Right lung (tissue), 5 donors: ENCODE results near the gene NPHP1. TPM values are rescaled to one million over a fixed set of nuclear protein-coding genes. Genes with fewer than 3 reads are reported as not detected.
A peak's percentile ranks its signal among the peaks of the same experiment; 100 is the strongest.
"Not testable (repeated sequence)": the region's sequence is repeated elsewhere in the genome, so short reads cannot be mapped to it uniquely, and the experiment has no call there.

ENCODE experiments used
- DNase-seq, 2 donors: peaks; one replicate each; pipeline ENCODE4 v3.0.0-alpha.2; 2013
- polyA plus RNA-seq, 5 donors: library from polyadenylated mRNA; unstranded; fragments of 120-200 nt; gene quantifications; one replicate each; pipeline versions ENCODE4 v1.2.1 to v1.2.3, GENCODE V29; 2013; ENCODE audit warnings: inconsistent platforms in 1 of 5, low replicate concordance in 1 of 5; ENCODE audit not compliant: insufficient read length in 5 of 5, insufficient read depth in 1 of 5

NPHP1 gene
- polyA plus RNA-seq, 5 donors = 13.3 to 20.1 (median 17.7) TPM

DNA sequence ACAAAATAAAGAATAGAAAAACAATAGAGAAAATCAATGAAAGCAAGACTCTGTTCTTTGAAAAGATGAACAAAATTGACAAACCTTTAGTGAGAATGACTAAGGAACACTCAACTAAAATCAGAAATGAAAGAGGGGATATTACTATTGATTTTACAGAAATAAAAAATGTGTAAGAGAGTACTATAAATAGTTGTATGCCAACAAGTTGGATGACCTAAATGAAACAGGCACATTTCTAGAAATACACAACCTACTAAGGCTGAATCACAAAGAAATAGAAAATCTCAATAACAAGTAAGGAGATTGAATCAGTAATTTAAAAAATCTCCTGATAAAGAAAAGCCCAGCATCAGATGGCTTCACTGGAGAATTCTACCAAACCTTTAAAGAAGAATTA, 70.8 kb downstream of the NPHP1 start:
- DNase-seq = no peak

- DNase-seq = no peak
Measured at GRCh38 chr2:110131166-110131565, 73.6 kb downstream of the NPHP1 start.

DNA sequence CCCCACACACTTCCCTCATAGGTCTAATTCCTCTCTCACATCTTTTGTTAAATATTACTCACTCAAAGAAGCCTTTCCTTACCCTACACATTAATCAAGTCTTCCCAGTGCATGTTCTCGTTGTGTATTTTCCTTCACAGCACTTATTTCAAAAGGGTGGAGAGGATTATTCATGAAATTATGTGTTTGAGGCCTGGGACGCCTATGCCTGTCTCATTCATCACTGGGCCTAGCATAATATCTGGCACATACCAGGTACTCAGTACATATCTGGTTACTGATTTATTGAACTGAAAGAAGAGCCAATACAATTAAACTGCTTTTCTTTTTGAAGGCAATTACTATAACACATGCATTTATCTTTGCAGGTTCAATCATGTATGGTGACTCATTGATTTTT, 74.1 kb downstream of the NPHP1 start:
- DNase-seq = no peak

DNA sequence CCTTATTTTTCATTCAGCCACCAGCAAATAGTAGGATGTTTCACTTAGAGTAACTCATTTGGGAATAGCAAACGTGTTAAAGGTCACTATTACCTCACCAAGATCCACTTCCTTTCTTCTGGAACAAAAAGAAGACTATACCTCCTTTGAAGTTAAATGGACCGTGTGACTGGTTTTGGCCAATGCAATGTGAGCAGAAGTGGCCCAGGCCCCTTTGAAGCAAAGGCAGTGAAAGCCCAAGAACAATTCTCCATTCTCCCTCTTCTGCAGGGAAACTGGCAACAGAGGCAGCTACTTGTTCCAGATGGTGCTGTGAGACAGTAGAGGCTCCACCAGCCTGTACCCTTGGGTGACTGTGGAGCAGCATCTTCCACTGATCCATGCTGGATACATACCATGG, 77.9 kb downstream of the NPHP1 start:
- no peak for DNase-seq

- no peak for DNase-seq
Measured at GRCh38 chr2:110126086-110126773, 78.6 kb downstream of the NPHP1 start.

DNA sequence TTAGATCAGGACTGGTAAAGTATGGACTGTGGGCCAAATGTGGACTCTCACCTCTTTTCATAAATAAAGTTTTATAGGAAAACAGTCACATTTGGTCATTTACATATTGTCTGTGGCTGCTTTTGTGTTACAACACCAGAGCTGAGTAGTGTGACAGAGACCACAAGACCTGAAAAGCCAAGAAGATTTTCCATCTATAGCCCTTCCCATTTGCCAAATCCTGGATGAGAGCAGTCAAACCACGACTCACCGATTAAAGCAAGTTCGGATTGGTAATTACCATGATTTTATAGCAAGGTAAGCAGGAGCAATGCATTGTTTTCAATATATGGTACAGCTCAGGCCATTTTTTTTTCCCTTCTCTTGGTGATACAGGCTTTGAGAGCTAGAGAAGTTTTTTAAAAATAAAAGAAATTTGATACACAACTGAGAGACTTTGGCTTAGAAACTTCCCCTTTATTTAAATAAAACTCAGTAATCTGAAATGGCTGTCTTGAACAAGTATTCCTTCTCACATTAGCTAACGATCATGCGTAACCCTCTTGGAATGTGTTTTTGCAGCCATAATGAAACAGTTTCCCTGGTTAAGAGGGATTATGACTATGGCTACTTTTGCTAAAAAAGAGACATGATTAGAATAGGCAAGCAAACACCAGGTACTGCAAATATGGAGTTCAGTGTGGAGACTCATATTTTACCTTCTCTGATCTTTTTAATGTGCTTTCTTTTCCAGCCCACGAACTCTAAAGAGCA, 79.7 kb downstream of the NPHP1 start:
- DNase-seq = no peak

- DNase-seq = no peak
Measured at GRCh38 chr2:110124038-110124825, 80.6 kb downstream of the NPHP1 start.

DNA sequence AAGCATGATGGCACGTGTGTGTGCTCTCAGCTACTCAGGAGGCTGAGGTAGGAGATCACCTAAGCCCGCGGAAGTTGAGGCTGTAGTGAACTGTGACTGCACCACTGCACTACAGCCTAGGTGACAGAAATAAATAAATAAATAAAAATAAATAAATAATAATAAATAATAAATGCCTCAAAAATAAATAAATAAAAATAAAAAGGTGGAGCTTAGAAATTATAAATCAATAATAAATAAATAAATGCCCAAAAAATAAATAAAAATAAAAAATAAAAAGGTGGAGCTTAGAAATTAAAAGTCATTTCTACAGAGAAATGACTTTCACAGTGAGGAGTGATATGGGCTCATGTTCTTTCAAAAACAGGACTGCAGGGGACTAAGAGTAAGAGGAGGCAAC, 83.2 kb downstream of the NPHP1 start:
- DNase-seq = no peak

DNA sequence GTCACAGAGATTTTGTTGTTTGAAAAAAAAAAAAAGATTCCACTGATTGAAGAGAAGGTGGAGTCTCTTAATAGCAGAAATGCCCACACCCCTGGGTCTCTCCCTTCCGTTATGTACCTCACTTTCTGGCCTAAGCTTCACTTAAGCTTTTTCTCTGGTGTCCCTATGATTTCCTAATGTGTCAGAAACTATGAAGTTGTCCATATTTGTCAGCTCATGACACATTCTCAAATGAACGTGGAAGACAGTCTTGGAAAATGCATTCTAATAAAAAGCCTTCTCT, 83.8 kb downstream of the NPHP1 start:
- no peak for DNase-seq

DNA sequence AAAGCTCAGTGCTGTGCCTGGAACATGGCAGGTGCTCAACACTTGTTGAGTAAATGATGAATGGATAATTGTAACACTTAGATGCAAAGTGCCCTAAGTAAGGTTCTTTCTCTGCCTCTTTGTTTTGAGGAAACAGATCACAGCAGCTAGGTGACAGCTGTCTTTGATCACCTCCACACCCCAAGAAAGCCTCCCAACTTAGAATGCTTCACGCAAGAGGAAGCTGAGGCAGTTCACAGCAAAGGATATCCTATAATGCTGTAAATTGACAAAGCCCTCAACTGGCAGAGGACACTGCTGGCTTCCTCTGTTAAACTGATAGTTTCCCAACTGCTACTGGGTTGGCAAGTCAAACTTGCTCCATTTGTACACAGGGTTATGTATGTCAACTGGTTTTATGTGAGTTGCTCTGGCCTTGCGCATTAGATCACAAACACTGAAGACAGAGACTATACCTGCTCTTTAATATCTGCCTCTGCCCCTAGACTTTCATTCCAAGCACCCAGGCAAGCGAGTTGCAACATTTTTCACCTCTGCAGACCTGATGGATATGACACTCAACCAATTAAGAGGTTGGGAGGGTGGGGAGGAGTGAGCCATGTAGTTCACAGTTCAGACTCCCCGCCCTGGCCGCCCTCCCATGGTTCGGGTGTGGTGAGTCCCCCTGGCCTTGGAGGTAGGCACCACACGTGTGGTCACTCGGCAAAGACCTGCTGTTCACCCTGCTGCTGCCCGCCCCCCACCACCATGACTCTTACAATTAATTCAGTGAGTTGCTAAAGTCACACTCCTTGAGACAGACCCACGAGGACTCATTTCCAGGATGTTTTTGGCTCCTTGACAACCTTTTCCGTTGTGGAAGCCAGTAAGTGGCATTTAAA, 84.4 kb downstream of the NPHP1 start:
- DNase-seq = no peak

DNA sequence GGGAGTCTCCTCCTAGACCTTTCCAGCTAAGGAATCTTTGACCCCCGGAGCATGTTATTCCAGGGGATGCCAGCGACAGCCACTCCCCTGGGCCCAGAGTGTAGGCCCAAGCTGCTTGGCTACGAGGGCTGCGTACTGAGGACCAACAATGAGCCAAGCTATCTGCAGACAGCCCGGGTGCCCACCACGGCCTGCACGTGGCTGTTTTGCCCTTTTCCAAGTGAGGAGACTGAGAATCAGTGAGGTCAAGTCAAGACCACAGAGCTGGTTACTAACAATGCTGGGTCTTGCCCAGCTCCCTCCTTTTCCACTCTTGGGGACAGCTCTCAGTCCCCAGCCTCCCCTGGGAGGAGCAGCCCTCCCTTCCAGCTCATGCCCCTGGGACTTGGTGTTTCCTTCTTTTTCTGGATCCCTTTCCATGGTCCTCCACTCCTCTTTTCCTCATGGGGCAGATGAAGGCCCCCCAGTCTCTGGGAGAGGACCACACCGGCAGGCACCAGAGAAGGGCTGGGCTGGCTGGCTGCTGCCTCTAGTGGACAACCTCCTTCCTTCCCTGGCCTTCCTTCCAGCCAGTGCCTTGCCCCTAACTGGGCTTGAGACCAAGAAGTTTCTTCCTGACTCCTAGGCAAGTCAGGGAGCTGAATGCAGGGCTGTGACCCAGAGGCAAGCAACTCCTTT, 88.6 kb downstream of the NPHP1 start:
- DNase-seq = no peak

DNA sequence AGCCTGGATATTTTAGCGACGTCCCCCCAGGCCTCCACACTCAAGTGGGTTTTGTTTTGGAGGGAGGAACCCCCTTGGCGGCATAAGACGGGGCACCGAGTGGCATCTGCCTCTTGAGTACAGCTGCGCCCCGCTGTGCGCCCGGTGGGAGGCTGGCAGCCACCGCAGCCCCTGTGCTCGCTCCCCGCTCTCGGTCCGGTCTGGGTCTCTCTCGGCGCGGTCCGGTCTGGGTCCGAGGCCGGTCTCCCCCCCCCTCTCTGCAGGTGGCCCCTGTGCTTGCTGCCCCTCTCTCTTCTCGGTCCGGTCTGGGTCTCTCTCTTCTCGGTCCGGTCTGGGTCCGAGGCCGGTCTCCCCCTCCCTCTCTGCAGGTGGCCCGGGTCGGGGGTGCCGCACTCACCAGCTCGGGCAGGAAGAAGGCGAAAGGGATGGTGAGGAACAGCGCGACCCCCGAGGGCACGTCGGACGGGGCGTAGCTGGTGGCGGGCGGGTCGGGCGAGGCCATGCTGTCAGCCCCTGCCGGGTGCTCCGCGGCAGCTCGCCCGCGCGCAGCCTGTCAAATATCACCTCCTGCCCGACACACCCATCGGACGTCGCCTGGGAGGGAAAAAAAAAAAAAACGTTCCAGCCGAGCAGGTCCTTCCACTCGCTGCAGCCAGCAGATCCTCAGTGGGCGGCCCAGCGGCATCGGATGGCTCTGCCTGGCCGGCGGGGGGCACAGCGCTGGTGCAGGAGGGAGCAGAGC, 89.4 kb downstream of the NPHP1 start, which contains the start of gene MALL:
TSS of gene MALL (minus strand) at position 532 of the 742 bp plus-strand sequence. CDS start at position 502, 30 bp downstream.
- DNase-seq = peak in 1 of 2 donors; percentile 46

DNA sequence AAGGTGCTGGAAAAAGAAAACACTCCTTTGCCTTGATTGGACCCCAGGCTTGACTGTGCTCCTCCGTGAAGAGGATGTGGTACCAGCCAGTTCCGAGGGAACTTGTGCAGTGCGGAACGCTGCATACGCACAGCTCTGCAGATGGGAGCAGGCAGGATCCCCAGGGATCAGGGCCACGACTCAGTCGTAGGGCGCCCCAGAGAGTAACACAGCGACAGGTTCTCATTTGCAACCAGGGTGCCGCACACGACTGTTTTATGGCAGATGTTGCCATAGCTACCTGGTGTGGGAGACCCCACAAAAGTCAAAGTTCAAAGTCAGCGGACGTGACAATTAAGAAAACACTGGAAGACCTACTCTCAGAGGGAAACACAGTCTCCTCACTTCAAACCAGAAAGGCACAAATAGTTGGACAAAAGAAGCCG, 90.0 kb downstream of the NPHP1 start:
- no peak for DNase-seq

- no peak for DNase-seq
Measured at GRCh38 chr2:110113961-110114591, 90.7 kb downstream of the NPHP1 start.

GRCh38 chr2:110108291-110108690, 96.5 kb downstream of the NPHP1 start:
- DNase-seq = not testable (repeated sequence)

DNA sequence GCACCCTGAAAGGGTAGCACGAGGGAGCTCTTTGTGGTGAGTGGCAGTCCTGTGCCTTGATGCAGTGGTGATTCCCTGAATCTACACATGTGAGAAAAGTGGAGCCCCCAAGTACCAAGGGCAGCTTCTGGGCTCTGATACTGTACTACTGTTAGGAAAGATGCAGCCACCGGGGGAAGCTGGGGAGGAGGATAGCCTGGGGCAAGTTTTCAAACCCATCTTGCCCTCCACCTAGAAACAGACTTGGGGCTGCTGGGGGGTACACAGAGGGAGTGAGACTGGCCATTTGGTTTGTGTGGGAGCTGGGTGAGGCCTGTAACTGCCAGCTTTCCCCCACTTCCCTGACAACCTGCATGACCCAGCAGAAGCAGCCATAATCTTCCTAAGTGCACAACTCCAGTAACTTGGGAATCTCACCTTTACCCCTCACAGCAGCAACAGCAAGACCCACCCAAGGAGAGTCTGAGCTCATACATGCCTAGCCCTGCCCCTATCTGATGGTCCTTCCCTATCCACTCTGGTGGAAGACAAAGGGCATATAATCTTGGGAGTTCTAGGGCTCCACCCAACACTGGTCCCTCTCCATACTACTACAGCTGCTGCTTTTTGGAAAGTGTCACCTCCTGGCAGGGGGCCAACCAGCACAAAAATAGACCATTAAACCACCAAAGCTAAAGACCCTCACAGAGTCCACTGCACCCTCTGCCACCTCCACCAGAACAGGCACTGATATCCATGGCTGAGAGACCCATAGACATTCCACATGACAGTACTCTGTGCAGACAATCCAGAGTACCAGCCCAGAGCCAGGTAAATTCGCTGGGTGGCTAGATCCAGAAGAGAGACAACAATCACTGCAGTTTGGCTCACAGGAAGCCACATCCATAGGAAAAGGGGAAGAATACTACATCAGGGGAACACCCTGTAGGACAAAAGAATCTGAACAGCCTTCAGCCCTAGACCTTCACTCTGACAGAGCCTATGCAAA, 97.4 kb downstream of the NPHP1 start:
- no peak for DNase-seq

GRCh38 chr2:110106642-110107041, 98.2 kb downstream of the NPHP1 start:
- no peak for DNase-seq
